GM12801 (cell line): ENCODE data around the gene PLA2G2D.

ENCODE experiments used
- CTCF ChIP-seq: IDR thresholded peaks from one replicate; pipeline ENCODE4 v1.5.1; 2011; ENCODE audit warnings: control low read depth; ENCODE audit not compliant: insufficient read length; ENCODE audit errors: extremely low read depth

Gene PLA2G2D

DNA sequence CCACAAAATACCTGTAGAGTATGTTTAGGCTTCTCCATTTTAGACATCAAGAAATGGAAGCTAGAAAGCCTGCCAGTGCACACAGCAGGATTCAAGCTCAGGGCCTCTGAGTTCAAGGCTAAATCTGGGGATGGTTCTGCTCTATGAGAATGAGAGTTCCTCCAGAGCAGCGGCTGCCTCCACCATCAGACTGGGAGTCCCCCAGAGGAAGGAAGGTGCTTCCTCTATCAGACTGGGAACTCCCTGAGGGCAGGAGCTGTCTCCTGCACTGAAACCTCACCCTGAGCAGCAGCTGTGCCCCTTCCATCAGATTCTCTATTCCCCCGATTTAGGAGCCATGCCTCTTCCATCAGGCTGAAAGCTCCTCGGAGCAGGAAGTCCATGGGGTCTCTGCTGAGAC lies 29.2 kb downstream of the PLA2G2D start:
- no peak for TF ChIP-seq CTCF

GRCh38 chr1:20089328-20090077 lies 29.8 kb downstream of the PLA2G2D start:
- TF ChIP-seq CTCF, result no peak

- TF ChIP-seq CTCF, result no peak
These were observed 31.7 kb downstream of the PLA2G2D start for GRCh38 chr1:20087668-20088067.

DNA sequence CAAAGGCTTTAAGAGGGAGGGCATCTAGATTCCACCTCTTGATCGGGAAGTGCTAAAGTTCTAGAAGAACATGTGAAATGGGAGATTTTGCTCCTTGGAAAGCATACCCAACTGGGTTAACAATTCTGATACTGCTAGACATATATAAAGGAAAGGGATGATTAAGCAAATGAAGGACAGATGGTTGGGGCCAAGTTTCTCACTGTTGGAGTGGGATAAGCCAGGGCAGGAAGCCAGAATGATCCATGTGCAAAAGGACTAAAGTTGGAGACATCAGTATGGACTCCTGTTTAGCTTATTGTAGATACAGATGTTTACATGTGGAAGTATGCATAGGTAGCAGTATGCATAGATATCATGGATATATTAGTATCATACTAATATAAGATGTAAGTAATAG lies 32.5 kb downstream of the PLA2G2D start:
- no peak for TF ChIP-seq CTCF

DNA sequence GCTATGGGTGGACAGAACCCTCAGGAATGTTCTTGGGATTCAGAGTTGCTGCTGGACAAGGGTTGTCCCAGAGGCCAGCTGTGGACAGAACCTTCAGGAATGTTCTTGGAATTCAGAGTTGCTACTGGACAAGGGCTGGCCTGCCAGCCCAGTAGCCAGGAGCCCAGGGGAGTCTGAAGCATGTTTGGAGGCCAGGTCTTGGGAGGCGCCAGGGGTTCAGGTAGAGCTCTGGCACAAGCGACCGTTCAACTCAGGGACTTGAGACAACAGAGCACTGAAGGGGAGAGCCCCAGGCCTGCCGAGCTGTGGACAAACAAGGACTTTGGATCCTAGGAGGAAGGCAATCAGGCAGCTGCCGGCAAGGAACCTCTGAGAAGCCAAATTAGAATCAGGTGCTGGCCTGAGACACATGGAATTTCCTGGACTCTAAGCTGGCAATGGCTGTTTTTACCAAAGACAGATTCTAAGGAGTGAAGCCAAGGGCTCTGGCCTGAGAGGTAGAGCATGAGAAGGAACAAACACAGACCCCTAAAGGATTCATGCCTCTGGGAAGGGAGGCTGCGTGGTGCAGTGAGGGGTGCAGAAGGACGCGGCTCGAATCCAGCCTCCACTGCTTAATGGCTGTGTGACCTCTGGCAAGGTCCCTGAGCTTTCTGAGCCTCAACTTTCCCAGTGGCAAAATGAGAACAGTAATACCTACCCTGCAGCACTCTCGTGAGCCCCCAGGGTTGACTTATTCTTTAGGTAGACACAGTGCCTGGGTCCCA lies 36.0 kb downstream of the PLA2G2D start:
- no peak for TF ChIP-seq CTCF

DNA sequence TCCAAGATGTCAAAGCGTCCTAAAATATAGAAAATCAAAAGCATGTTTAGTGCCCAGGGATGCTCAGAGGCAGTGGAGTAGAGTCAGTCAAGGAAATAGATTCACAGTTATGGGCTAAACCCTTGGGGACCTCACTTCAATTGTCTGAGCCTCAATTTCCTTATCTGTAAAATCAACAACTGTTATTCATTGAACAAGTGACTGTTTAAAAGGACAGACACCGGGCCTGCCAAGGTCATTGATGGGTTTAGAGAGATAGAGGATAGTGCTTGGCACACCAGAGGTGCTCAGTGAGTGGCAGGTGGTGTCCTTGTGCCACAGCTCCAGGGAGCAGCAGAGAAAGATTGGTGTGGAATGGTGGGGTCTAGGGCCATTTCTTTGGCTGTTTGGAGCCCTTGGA lies 36.6 kb downstream of the PLA2G2D start:
- TF ChIP-seq CTCF, result no peak

DNA sequence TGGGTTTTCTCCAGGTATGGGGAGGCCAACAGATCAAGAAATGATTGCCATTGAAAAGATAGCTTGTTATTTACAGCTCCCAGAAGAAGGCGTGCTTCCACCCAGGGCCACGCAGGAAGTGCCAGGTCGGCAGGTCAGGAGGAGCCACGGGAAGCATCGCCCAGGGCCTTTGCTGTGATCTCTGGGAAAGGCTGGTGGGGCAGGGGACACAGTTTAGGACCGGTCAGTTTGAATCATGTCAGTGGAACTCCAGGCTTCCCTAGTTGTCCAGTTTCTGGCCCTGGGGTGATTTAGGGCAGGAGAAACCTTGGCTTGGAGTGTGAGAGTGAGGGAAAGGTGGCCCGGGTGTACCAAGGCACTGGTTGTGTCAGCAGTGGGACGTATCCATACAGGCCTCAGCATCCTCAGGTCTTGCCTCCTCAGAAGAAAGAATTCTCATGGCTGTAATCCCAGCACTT lies 38.0 kb downstream of the PLA2G2D start:
- TF ChIP-seq CTCF, result no peak
